GM12878 (cell line): ENCODE measurements around the gene ZC3H12D. TPM values are rescaled to one million over a fixed set of nuclear protein-coding genes. Genes with fewer than 3 reads are reported as not detected.

Source experiments
- ATAC-seq: fragments of 200-7000 bp; cut with Tn5 transposase; 3 replicates; pipeline ENCODE4 v1.9.1; 2020; ENCODE audit warnings: mild to moderate bottlenecking, moderate library complexity
- BruUV-seq: library from RNA; stranded (reverse); fragments of 400-500 nt; replicated peaks from 2 replicates; lab custom pipeline; 2021; lab: Mats Ljungman, UMichigan
- CTCF ChIA-PET: fragments of 300-600 bp; sonication (Branson Sonifier 250); formaldehyde crosslinking; extraction: SDS; loops from one replicate; lab custom pipeline; 2021; ENCODE audit warnings: inconsistent platforms; lab: Yijun Ruan, JAX
- POLR2A ChIA-PET: fragments of 350-600 bp; formaldehyde crosslinking; extraction: SDS; loops from one replicate; lab custom pipeline; 2021; ENCODE audit warnings: inconsistent platforms; lab: Charles Lee
- RAD21 ChIA-PET: fragments of 300-600 bp; sonication (Branson Sonifier 250); formaldehyde crosslinking; loops from one replicate; lab custom pipeline; 2023; ENCODE audit warnings: antibody characterized with exemption; ENCODE audit not compliant: unreplicated experiment; lab: Charles Lee
- SMC1A ChIA-PET: fragments of 300-600 bp; sonication (Branson Sonifier 250); formaldehyde crosslinking; loops from one replicate; lab custom pipeline; 2023; ENCODE audit not compliant: unreplicated experiment, uncharacterized antibody; lab: Charles Lee
- DNase-seq: peaks from one replicate; pipeline ENCODE4 v3.0.0-alpha.2; 2011; ENCODE audit warnings: low read depth, low spot score
- FAIRE-seq: peaks from 3 replicates; lab custom pipeline; 2011; peaks lifted over from hg19 to GRCh38; lab: Jason Lieb, UNC
- H2AFZ ChIP-seq: 2 replicates; pipeline ENCODE4 v1.6.0; 2011; ENCODE audit warnings: low read depth, low read length, control low read depth; ENCODE audit not compliant: control insufficient read depth
- H3K27ac ChIP-seq: 2 replicates; pipeline ENCODE4 v1.5.1; 2011; ENCODE audit warnings: control low read depth; ENCODE audit not compliant: control insufficient read depth, insufficient read depth
- H3K27me3 ChIP-seq, 2 experiments: replicated peaks in 1 of 2; 2 replicates each; pipeline versions ENCODE4 v1.6.0 to v1.6.1; 2011; ENCODE audit warnings: low read length in 1 of 2; ENCODE audit not compliant: control insufficient read depth in 2 of 2, insufficient read depth in 2 of 2
- H3K36me3 ChIP-seq, 2 experiments: 2 replicates each; pipeline ENCODE4 v1.5.1; 2011; ENCODE audit warnings: low read length in 1 of 2; ENCODE audit not compliant: control insufficient read depth in 2 of 2, insufficient read depth in 2 of 2
- H3K4me1 ChIP-seq: 2 replicates; pipeline ENCODE4 v1.6.1; 2011; ENCODE audit warnings: mild to moderate bottlenecking, low read length, moderate library complexity, mixed read lengths; ENCODE audit not compliant: control insufficient read depth, insufficient read depth
- H3K4me2 ChIP-seq: 2 replicates; pipeline ENCODE4 v1.6.0; 2011; ENCODE audit warnings: control low read depth; ENCODE audit not compliant: control insufficient read depth, insufficient read depth
- H3K4me3 ChIP-seq: fragments of 200-600 bp; sonication (generic); 2 replicates; pipeline ENCODE4 v1.5.1; 2016
- H3K79me2 ChIP-seq: 2 replicates; pipeline ENCODE4 v1.6.0; 2011; ENCODE audit warnings: low read length; ENCODE audit not compliant: control insufficient read depth, insufficient read depth
- H3K9ac ChIP-seq: 2 replicates; pipeline ENCODE4 v1.8.0; 2011; ENCODE audit warnings: low read length, control low read depth, mixed read lengths; ENCODE audit not compliant: control insufficient read depth, insufficient read depth
- H3K9me3 ChIP-seq: replicated peaks from 3 replicates; pipeline ENCODE4 v1.5.1; 2011; ENCODE audit warnings: mild to moderate bottlenecking, low read length; ENCODE audit not compliant: control insufficient read depth, insufficient read depth
- H4K20me1 ChIP-seq: 2 replicates; pipeline ENCODE4 v1.6.0; 2011; ENCODE audit not compliant: control insufficient read depth, insufficient read depth
- E2F4 ChIP-seq: IDR thresholded peaks from 2 replicates; pipeline ENCODE4 v1.6.1; 2012; ENCODE audit warnings: low read depth, low read length, improper control_type of control experiment
- POLR2AphosphoS5 ChIP-seq: IDR thresholded peaks from 2 replicates; pipeline ENCODE4 v1.6.1; 2011; ENCODE audit warnings: mild to moderate bottlenecking, low read length, inconsistent platforms
- STAT1 ChIP-seq: fragments of 450-650 bp; conservative IDR thresholded peaks from 2 replicates; pipeline ENCODE4 v1.6.1; 2014; ENCODE audit warnings: antibody characterized with exemption, mild to moderate bottlenecking
- WGBS: methylation state at CpG from one replicate; pipeline ENCODE4 v1.1.6; 2016; ENCODE audit warnings: low lambda C conversion rate; ENCODE audit not compliant: insufficient replicate concordance, insufficient coverage; ENCODE audit errors: missing lambda C conversion rate; 5-methylcytosine and 5-hydroxymethylcytosine counted together
- in situ Hi-C: fragments of 300-500 bp; cut with MboI; formaldehyde crosslinking; loops from 9 replicates; pipeline ENCODE4 v1.14.3; 2018; ENCODE audit warnings: mixed read lengths
- intact Hi-C: fragments of 100-400 bp; cut with micrococcal nuclease; formaldehyde crosslinking; loops from one replicate; pipeline ENCODE4 v1.14.2; 2022; ENCODE audit not compliant: unreplicated experiment
- polyA plus RNA-seq, 11 experiments: library from polyadenylated mRNA; depleted of rRNA in 4 of 11; unstranded in 6 of 11; stranded (reverse) in 5 of 11; fragments of >200 nt; fragmentation: Nextera tagmentation in 4 of 11; fragmentation: Illumina TruSeq in 1 of 11; extraction: Ambion mirVana in 4 of 11; extraction: Trizol in 1 of 11; gene quantifications; 1 replicate in 1 of 11; 2 replicates in 10 of 11; pipeline versions ENCODE4 v1.2.1 to v1.2.3, GENCODE V29; 2011 to 2016; ENCODE audit warnings: inconsistent platforms in 2 of 11, missing spikeins in 2 of 11, low read depth in 1 of 11
- total RNA-seq, 4 experiments: library from RNA; depleted of rRNA in 3 of 4; stranded (reverse); fragments of >200 nt in 3 of 4; fragmentation: Illumina TruSeq in 1 of 4; extraction: Trizol in 1 of 4; gene quantifications; 2 replicates each; pipeline versions ENCODE4 v1.2.1 to v1.2.3, GENCODE V29; 2013 to 2021

Gene ZC3H12D
- total and polyA plus RNA-seq, 10 of the 15 experiments (the other 5 are each of a cell fraction or from before 2014, with no cell fraction given) = 1.4 to 29.7 (median 8.8) TPM

GRCh38 chr6:149448821-149449453 is 35.9 kb downstream of the ZC3H12D start:
- ChIA-PET CTCF (interaction anchor here (2.1 kb wide), 1 partner anchor 68 kb away, joined by 9 read pairs; no protein-coding TSS in a partner anchor), POLR2A (no interaction called here), RAD21 (interaction anchor here (1.6 kb wide), 1 partner anchor 69 kb away, joined by 5 read pairs; no protein-coding TSS in a partner anchor), SMC1A (interaction anchor here (0.7 to 1.8 kb wide), 3 partner anchors 68 to 850 kb away, joined by 3 to 6 read pairs (median 3); no protein-coding TSS in a partner anchor)
- in situ Hi-C loops (loop anchor here (25.0 kb wide), 1 partner anchor 687 kb away; no protein-coding TSS in a partner anchor), intact Hi-C loops (no loop called here)
- TF ChIP-seq STAT1 (no peak), POLR2AphosphoS5 (peak; percentile 42; the same call in 1 of the 2 replicates), E2F4 (no peak)
- ATAC-seq (no peak), FAIRE-seq (no peak), DNase-seq (no peak)
- Histone ChIP-seq H3K4me3 (no peak overlapping the region), H3K9me3 (no peaks in the 10 kb centered on the region; the same call in 2 of the 3 replicates), H3K27ac (no peak overlapping the region), H3K79me2 (no peaks in the 10 kb centered on the region), H3K36me3 (peaks cover 0 to 16% of the 10 kb centered on the region in 2 experiments; a peak in 2 of 4 replicates), H4K20me1 (no peaks in the 10 kb centered on the region), H3K4me1 (no peaks in the 10 kb centered on the region), H3K9ac (no peak overlapping the region), H3K4me2 (no peak overlapping the region), H3K27me3 (no peaks in the 10 kb centered on the region), H2AFZ (no peak overlapping the region)
- BruUV-seq = TSS peak; percentile 25
- 74% methylated on average over 5 of the region's 5 CpGs for WGBS
